Measurements from ENCODE around the gene MCM5. TPM values are rescaled to one million over a fixed set of nuclear protein-coding genes. Genes with fewer than 3 reads are reported as not detected.

MCM5 gene
- total RNA-seq, 2 donors from 2014 or later = 42.2 to 51.8 TPM

- H3K36me3 ChIP-seq = no peaks in the 10 kb centered on the region
- intact Hi-C loops (cut with DNase I) = no loop called here
- TF ChIP-seq POLR2AphosphoS5 (IDR thresholded peaks at IDR 0.05) = no peak
- no peak for TF ChIP-seq POLR2A (IDR thresholded peaks at IDR 0.05)
- no peak for TF ChIP-seq CTCF (IDR thresholded peaks at IDR 0.05)
These were observed 44.1 kb downstream of the MCM5 start for GRCh38 chr22:35443790-35444684.

GRCh38 chr22:35444685-35445399, 44.9 kb downstream of the MCM5 start:
- Histone ChIP-seq H3K4me1 (replicated peaks) (no peaks in the 10 kb centered on the region), H3K9me3 (no peaks in the 10 kb centered on the region), H3K36me3 (no peaks in the 10 kb centered on the region), H3K27ac (no peak overlapping the region), H3K27me3 (replicated peaks; ENCODE audit: insufficient read depth) (no peaks in the 10 kb centered on the region), H3K4me3 (no peak overlapping the region)
- WGBS = 91% methylated on average over 13 of the region's 13 CpGs
- TF ChIP-seq POLR2AphosphoS5 (IDR thresholded peaks at IDR 0.05) (no peak), POLR2A (IDR thresholded peaks at IDR 0.05) (no peak), CTCF (IDR thresholded peaks at IDR 0.05) (no peak)
- intact Hi-C loops (cut with DNase I) = no loop called here
- no peak for DNase-seq (ENCODE audit: low spot score)

More at GRCh38 chr22:35443790-35444684, 44.1 kb downstream of the MCM5 start:
- H3K4me3 ChIP-seq = no peak overlapping the region
- no peaks in the 10 kb centered on the region for H3K9me3 ChIP-seq
- no peaks in the 10 kb centered on the region for H3K27me3 ChIP-seq (replicated peaks; ENCODE audit: insufficient read depth)
- DNase-seq (ENCODE audit: low spot score) = no peak
- no peak overlapping the region for H3K27ac ChIP-seq
- 78% methylated on average over 11 of the region's 11 CpGs for WGBS
- H3K4me1 ChIP-seq (replicated peaks) = no peaks in the 10 kb centered on the region

- 59% methylated on average over 4 of the region's 4 CpGs for WGBS
- DNase-seq (ENCODE audit: low spot score) = no peak
These were observed 46.0 kb downstream of the MCM5 start for GRCh38 chr22:35445933-35446332.

GRCh38 chr22:35446365-35446764, 46.4 kb downstream of the MCM5 start:
- intact Hi-C loops (cut with DNase I) = no loop called here
- peak overlapping the region; percentile 62 to 71 for H3K27ac ChIP-seq
- WGBS = 81% methylated on average over 13 of the region's 13 CpGs

More at GRCh38 chr22:35445933-35446332, 46.0 kb downstream of the MCM5 start:
- H3K27me3 ChIP-seq (replicated peaks; ENCODE audit: insufficient read depth) = no peaks in the 10 kb centered on the region
- TF ChIP-seq POLR2A (IDR thresholded peaks at IDR 0.05) (no peak), CTCF (IDR thresholded peaks at IDR 0.05) (no peak), POLR2AphosphoS5 (IDR thresholded peaks at IDR 0.05) (peak; percentile 48)
- H3K27ac ChIP-seq = peak overlapping the region; percentile 62 to 71
- no peaks in the 10 kb centered on the region for H3K36me3 ChIP-seq
- intact Hi-C loops (cut with DNase I) = no loop called here
- no peaks in the 10 kb centered on the region for H3K4me1 ChIP-seq (replicated peaks)
- no peaks in the 10 kb centered on the region for H3K9me3 ChIP-seq
- H3K4me3 ChIP-seq = no peak overlapping the region

More at GRCh38 chr22:35446365-35446764, 46.4 kb downstream of the MCM5 start:
- Histone ChIP-seq H3K9me3 (no peaks in the 10 kb centered on the region), H3K36me3 (no peaks in the 10 kb centered on the region), H3K4me3 (no peak overlapping the region), H3K27me3 (replicated peaks; ENCODE audit: insufficient read depth) (no peaks in the 10 kb centered on the region), H3K4me1 (replicated peaks) (peaks cover under 1% of the 10 kb centered on the region)
- no peak for DNase-seq (ENCODE audit: low spot score)
- TF ChIP-seq CTCF (IDR thresholded peaks at IDR 0.05) (no peak), POLR2A (IDR thresholded peaks at IDR 0.05) (no peak), POLR2AphosphoS5 (IDR thresholded peaks at IDR 0.05) (no peak)
